GM23338 (cell line): ENCODE data around the gene TSC22D2.

Experiments
- CREB1 ChIP-seq: fragments of 250-450 bp; sonication (Bioruptor Pico); IDR thresholded peaks from 2 replicates; pipeline ENCODE4 v1.5.0; 2020; ENCODE audit warnings: low read depth, mild to moderate bottlenecking, moderate library complexity
- EZH2 ChIP-seq: fragments of 200-600 bp; sonication (generic); IDR thresholded peaks from one replicate; pipeline ENCODE4 v1.8.0; 2017; ENCODE audit warnings: antibody characterized with exemption, mild to moderate bottlenecking, low read depth; ENCODE audit not compliant: unreplicated experiment
- EZH2phosphoT487 ChIP-seq: fragments of 200-600 bp; sonication (generic); IDR thresholded peaks from one replicate; pipeline ENCODE4 v1.8.1; 2018; ENCODE audit warnings: antibody characterized with exemption; ENCODE audit not compliant: unreplicated experiment
- JUNB ChIP-seq: IDR thresholded peaks from one replicate; pipeline ENCODE4 v1.6.1; 2016; ENCODE audit warnings: antibody characterized with exemption; ENCODE audit not compliant: unreplicated experiment
- NANOG ChIP-seq: IDR thresholded peaks from 2 replicates; pipeline ENCODE4 v1.6.1; 2016; ENCODE audit warnings: antibody characterized with exemption, borderline replicate concordance
- POLR2AphosphoS5 ChIP-seq: IDR thresholded peaks from 2 replicates; pipeline ENCODE4 v1.6.1; 2016; ENCODE audit warnings: antibody characterized with exemption, low read depth
- ZNF114 ChIP-seq: fragments of 250-450 bp; sonication (Bioruptor Pico); IDR thresholded peaks from 2 replicates; pipeline ENCODE4 v1.5.0; 2020; ENCODE audit warnings: mild to moderate bottlenecking, moderate library complexity
- ZNF331 ChIP-seq: fragments of 250-450 bp; sonication (Bioruptor Pico); IDR thresholded peaks from 2 replicates; pipeline ENCODE4 v1.5.0; 2020; ENCODE audit warnings: low read depth, mild to moderate bottlenecking, moderate library complexity
- TF ChIP-seq, protein P1 (sequence below), 2 experiments: fragments of 200-600 bp in 1 of 2; sonication (generic) in 1 of 2; conservative IDR thresholded peaks; 2 replicates each; pipeline versions ENCODE4 v1.5.1 to v1.6.1; 2016 to 2017; ENCODE audit warnings: antibody characterized with exemption in 2 of 2, low read depth in 2 of 2, mild to moderate bottlenecking in 2 of 2, moderate library complexity in 1 of 2
- TF ChIP-seq, protein P2 (sequence below): IDR thresholded peaks from 2 replicates; pipeline ENCODE4 v1.6.1; 2016; ENCODE audit warnings: antibody characterized with exemption
- TF ChIP-seq, protein P3 (sequence below): IDR thresholded peaks from one replicate; pipeline ENCODE4 v1.6.1; 2018; ENCODE audit warnings: antibody characterized with exemption; ENCODE audit not compliant: unreplicated experiment

DNA sequence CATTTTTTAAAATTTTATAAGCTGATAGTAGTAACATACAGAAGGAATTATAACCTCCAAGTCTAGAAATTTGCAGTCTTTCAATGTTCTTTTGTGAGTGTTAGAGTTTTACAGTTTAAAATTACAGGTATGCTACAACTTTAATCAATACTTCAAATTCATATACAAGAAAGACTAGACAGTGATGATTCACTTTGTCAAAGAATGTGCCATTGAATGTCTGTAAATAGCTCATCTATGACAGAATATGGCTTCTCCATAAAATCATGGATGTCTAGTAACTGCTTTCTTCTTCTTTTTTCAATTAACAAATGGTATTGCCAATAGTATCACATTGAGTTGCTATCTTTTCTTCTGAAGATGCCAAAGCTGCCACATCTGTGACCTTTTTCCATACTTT, 4.1 kb upstream of the TSC22D2 start:
- TF ChIP-seq, protein P1, sequence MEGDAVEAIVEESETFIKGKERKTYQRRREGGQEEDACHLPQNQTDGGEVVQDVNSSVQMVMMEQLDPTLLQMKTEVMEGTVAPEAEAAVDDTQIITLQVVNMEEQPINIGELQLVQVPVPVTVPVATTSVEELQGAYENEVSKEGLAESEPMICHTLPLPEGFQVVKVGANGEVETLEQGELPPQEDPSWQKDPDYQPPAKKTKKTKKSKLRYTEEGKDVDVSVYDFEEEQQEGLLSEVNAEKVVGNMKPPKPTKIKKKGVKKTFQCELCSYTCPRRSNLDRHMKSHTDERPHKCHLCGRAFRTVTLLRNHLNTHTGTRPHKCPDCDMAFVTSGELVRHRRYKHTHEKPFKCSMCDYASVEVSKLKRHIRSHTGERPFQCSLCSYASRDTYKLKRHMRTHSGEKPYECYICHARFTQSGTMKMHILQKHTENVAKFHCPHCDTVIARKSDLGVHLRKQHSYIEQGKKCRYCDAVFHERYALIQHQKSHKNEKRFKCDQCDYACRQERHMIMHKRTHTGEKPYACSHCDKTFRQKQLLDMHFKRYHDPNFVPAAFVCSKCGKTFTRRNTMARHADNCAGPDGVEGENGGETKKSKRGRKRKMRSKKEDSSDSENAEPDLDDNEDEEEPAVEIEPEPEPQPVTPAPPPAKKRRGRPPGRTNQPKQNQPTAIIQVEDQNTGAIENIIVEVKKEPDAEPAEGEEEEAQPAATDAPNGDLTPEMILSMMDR (conservative IDR thresholded peaks at IDR 0.05; ENCODE audit: low read depth in 2 of 2), result no peak
- TF ChIP-seq EZH2, result no peak
- no peak for TF ChIP-seq EZH2phosphoT487
- no peak for TF ChIP-seq CREB1
- TF ChIP-seq POLR2AphosphoS5, result no peak
- TF ChIP-seq, protein P2, sequence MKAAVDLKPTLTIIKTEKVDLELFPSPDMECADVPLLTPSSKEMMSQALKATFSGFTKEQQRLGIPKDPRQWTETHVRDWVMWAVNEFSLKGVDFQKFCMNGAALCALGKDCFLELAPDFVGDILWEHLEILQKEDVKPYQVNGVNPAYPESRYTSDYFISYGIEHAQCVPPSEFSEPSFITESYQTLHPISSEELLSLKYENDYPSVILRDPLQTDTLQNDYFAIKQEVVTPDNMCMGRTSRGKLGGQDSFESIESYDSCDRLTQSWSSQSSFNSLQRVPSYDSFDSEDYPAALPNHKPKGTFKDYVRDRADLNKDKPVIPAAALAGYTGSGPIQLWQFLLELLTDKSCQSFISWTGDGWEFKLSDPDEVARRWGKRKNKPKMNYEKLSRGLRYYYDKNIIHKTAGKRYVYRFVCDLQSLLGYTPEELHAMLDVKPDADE, result no peak
- TF ChIP-seq, protein P3, sequence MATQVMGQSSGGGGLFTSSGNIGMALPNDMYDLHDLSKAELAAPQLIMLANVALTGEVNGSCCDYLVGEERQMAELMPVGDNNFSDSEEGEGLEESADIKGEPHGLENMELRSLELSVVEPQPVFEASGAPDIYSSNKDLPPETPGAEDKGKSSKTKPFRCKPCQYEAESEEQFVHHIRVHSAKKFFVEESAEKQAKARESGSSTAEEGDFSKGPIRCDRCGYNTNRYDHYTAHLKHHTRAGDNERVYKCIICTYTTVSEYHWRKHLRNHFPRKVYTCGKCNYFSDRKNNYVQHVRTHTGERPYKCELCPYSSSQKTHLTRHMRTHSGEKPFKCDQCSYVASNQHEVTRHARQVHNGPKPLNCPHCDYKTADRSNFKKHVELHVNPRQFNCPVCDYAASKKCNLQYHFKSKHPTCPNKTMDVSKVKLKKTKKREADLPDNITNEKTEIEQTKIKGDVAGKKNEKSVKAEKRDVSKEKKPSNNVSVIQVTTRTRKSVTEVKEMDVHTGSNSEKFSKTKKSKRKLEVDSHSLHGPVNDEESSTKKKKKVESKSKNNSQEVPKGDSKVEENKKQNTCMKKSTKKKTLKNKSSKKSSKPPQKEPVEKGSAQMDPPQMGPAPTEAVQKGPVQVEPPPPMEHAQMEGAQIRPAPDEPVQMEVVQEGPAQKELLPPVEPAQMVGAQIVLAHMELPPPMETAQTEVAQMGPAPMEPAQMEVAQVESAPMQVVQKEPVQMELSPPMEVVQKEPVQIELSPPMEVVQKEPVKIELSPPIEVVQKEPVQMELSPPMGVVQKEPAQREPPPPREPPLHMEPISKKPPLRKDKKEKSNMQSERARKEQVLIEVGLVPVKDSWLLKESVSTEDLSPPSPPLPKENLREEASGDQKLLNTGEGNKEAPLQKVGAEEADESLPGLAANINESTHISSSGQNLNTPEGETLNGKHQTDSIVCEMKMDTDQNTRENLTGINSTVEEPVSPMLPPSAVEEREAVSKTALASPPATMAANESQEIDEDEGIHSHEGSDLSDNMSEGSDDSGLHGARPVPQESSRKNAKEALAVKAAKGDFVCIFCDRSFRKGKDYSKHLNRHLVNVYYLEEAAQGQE, result no peak
- TF ChIP-seq NANOG, result no peak
- TF ChIP-seq ZNF114 (CRISPR knock-in tag), result no peak
- TF ChIP-seq JUNB, result no peak
- no peak for TF ChIP-seq ZNF331 (CRISPR knock-in tag)
